HepG2 (cell line): ENCODE results near the gene IMPDH2. TPM values are rescaled to one million over a fixed set of nuclear protein-coding genes. Genes with fewer than 3 reads are reported as not detected.

ENCODE experiments used
- ASH2L ChIP-seq: fragments of 300-600, 200-600 bp; sonication (generic); IDR thresholded peaks from 2 replicates; pipeline ENCODE4 v1.7.0; 2017; ENCODE audit warnings: low read depth, mild to moderate bottlenecking, moderate library complexity, mixed read lengths, low read length; ENCODE audit not compliant: insufficient read length
- ETV5 ChIP-seq: IDR thresholded peaks from 2 replicates; pipeline ENCODE4 v1.6.1; 2018; ENCODE audit warnings: missing biosample characterization, missing genetic modification reagents, inconsistent platforms, borderline replicate concordance
- GPN1 ChIP-seq: sonication (generic); formaldehyde crosslinking; IDR thresholded peaks from 2 replicates; pipeline ENCODE4 v1.5.1; 2020; ENCODE audit warnings: missing genetic modification reagents, borderline replicate concordance
- HMGA1 ChIP-seq: sonication (generic); formaldehyde crosslinking; conservative IDR thresholded peaks from 2 replicates; pipeline ENCODE4 v1.4.0; 2020; ENCODE audit warnings: missing genetic modification reagents
- MTF1 ChIP-seq: sonication (generic); formaldehyde crosslinking; IDR thresholded peaks from 2 replicates; pipeline ENCODE4 v1.5.0; 2020; ENCODE audit warnings: missing genetic modification reagents
- MYNN ChIP-seq: sonication (generic); formaldehyde crosslinking; IDR thresholded peaks from 2 replicates; pipeline ENCODE4 v1.4.0; 2020; ENCODE audit warnings: mild to moderate bottlenecking, low read depth, missing genetic modification reagents
- NFKBIZ ChIP-seq: IDR thresholded peaks from 2 replicates; pipeline ENCODE4 v1.6.1; 2018; ENCODE audit warnings: missing genetic modification reagents, missing compliant biosample characterization
- REPIN1 ChIP-seq: sonication (generic); formaldehyde crosslinking; IDR thresholded peaks from 2 replicates; pipeline ENCODE4 v1.8.0; 2022; ENCODE audit warnings: missing genetic modification reagents, low read depth, mild to moderate bottlenecking, borderline replicate concordance
- TOPORS ChIP-seq: sonication (generic); formaldehyde crosslinking; IDR thresholded peaks from 2 replicates; pipeline ENCODE4 v1.8.0; 2023; ENCODE audit warnings: mild to moderate bottlenecking, missing genetic modification reagents
- ZC3H4 ChIP-seq: sonication (generic); formaldehyde crosslinking; IDR thresholded peaks from 2 replicates; pipeline ENCODE4 v1.4.0; 2020; ENCODE audit warnings: missing genetic modification reagents, borderline replicate concordance
- ZMYM2 ChIP-seq: sonication (generic); formaldehyde crosslinking; IDR thresholded peaks from 2 replicates; pipeline ENCODE4 v1.8.0; 2022; ENCODE audit warnings: mild to moderate bottlenecking, missing genetic modification reagents
- ZNF232 ChIP-seq: sonication (generic); formaldehyde crosslinking; IDR thresholded peaks from 2 replicates; pipeline ENCODE4 v1.4.0; 2020; ENCODE audit warnings: missing genetic modification reagents, borderline replicate concordance
- ZNF235 ChIP-seq: sonication (generic); formaldehyde crosslinking; IDR thresholded peaks from 2 replicates; pipeline ENCODE4 v1.8.1; 2023; ENCODE audit warnings: mild to moderate bottlenecking, missing genetic modification reagents, borderline replicate concordance
- ZNF383 ChIP-seq: sonication (generic); formaldehyde crosslinking; IDR thresholded peaks from 2 replicates; pipeline ENCODE4 v1.4.0; 2020; ENCODE audit warnings: missing genetic modification reagents, mild to moderate bottlenecking, borderline replicate concordance
- ZNF446 ChIP-seq: sonication (generic); formaldehyde crosslinking; IDR thresholded peaks from 2 replicates; pipeline ENCODE4 v1.5.0; 2020; ENCODE audit warnings: mild to moderate bottlenecking, missing genetic modification reagents
- ZNF614 ChIP-seq: IDR thresholded peaks from 2 replicates; pipeline ENCODE4 v1.6.1; 2018; ENCODE audit warnings: missing biosample characterization, missing genetic modification reagents, inconsistent platforms, borderline replicate concordance
- ZNF713 ChIP-seq: sonication (generic); formaldehyde crosslinking; IDR thresholded peaks from 2 replicates; pipeline ENCODE4 v1.4.0; 2020; ENCODE audit warnings: mild to moderate bottlenecking, missing genetic modification reagents
- ZNF780A ChIP-seq: sonication (generic); formaldehyde crosslinking; IDR thresholded peaks from 2 replicates; pipeline ENCODE4 v1.8.0; 2022; ENCODE audit warnings: mild to moderate bottlenecking, missing genetic modification reagents, moderate library complexity
- ZNF781 ChIP-seq: sonication (generic); formaldehyde crosslinking; IDR thresholded peaks from 2 replicates; pipeline ENCODE4 v1.5.1; 2020; ENCODE audit warnings: borderline replicate concordance, mild to moderate bottlenecking, missing genetic modification reagents; ENCODE audit errors: not compliant biosample characterization
- ZNF841 ChIP-seq: sonication (generic); formaldehyde crosslinking; IDR thresholded peaks from 2 replicates; pipeline ENCODE4 v1.8.1; 2023; ENCODE audit warnings: missing genetic modification reagents, borderline replicate concordance
- polyA plus RNA-seq, 8 experiments: library from polyadenylated mRNA; depleted of rRNA in 3 of 8; stranded (reverse) in 7 of 8; unstranded in 1 of 8; fragments of >200 nt; fragmentation: Illumina TruSeq in 4 of 8; extraction: Trizol in 4 of 8; gene quantifications; 2 replicates each; pipeline versions ENCODE4 v1.2.1 to v1.2.3, GENCODE V29; 2011 to 2016; ENCODE audit warnings: low read depth in 4 of 8, missing spikeins in 1 of 8, mixed read lengths in 1 of 8; ENCODE audit not compliant: insufficient read depth in 1 of 8
- total RNA-seq, 5 experiments: library from RNA; depleted of rRNA; stranded (reverse); fragments of >200 nt; fragmentation: Illumina TruSeq; extraction: Trizol; gene quantifications; 2 replicates each; pipeline ENCODE4 v1.2.3, GENCODE V29; 2016; ENCODE audit warnings: low read depth in 1 of 5
- TF ChIP-seq, protein P1 (sequence below): sonication (generic); formaldehyde crosslinking; IDR thresholded peaks from 2 replicates; pipeline ENCODE4 v1.5.0; 2020; ENCODE audit warnings: missing genetic modification reagents, mild to moderate bottlenecking, borderline replicate concordance
- TF ChIP-seq, protein P2 (sequence below), 2 experiments: sonication (generic) in 1 of 2; formaldehyde crosslinking in 1 of 2; IDR thresholded peaks; 2 replicates each; pipeline versions ENCODE4 v1.4.0 to v1.6.1; 2016 to 2020; ENCODE audit warnings: borderline replicate concordance in 1 of 2, low read depth in 1 of 2, mild to moderate bottlenecking in 1 of 2, missing genetic modification reagents in 1 of 2

Gene IMPDH2
- total and polyA plus RNA-seq, 2 of the 13 experiments (the other 11 are each of a cell fraction or from before 2014, with no cell fraction given): 248 to 260 TPM

DNA sequence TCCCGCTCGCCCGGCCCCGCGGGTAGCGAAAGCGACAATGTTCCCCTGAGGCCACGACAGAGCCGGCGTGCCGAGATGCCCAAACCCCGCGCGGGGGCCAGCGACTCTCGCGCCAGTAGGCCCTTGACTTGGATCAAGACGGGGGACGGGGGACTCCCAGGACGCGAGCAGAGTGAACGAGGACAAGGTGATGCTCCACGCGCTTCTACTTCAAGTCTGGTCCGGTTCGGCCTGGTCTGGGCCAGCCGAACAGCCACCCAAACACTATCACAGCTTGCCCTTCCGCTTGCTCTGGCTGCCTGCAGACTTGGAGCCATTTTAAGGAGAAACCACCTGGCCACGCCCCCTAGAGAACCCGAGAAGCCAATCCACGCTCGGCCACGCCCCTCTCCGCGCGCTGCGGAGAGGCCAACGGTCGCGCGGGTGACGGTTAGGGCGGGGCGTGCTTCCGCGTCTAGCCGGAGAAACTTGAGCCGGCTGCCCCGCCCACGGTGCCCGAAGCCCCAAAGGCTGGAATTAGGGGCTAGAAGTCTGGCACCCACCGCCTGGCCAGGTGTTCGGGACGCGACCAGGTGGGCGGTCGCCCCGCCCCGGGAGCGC, 7.9 kb downstream of the IMPDH2 start (continued):
- TF ChIP-seq, protein P1, sequence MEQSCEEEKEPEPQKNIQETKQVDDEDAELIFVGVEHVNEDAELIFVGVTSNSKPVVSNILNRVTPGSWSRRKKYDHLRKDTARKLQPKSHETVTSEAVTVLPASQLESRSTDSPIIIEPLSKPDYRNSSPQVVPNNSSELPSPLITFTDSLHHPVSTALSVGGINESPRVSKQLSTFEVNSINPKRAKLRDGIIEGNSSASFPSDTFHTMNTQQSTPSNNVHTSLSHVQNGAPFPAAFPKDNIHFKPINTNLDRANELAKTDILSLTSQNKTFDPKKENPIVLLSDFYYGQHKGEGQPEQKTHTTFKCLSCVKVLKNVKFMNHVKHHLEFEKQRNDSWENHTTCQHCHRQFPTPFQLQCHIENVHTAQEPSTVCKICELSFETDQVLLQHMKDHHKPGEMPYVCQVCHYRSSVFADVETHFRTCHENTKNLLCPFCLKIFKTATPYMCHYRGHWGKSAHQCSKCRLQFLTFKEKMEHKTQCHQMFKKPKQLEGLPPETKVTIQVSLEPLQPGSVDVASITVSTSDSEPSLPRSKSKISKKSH (CRISPR knock-in tag): no peak; the same call in none of the 2 replicates
- TF ChIP-seq GPN1 (CRISPR knock-in tag) (no peak; the same call in 1 of the 2 replicates), ZNF232 (CRISPR knock-in tag) (peak; percentile 86; the same call in 1 of the 2 replicates), ZC3H4 (CRISPR knock-in tag) (0 out of 2 replicates have a peak, but pooled peaks have one; percentile 20), ZNF841 (no peak), ZNF383 (CRISPR knock-in tag) (no peak), ZNF781 (CRISPR knock-in tag) (no peak), ASH2L (no peak), ZNF614 (CRISPR knock-in tag) (no peak; the same call in 1 of the 2 replicates), ZMYM2 (CRISPR knock-in tag) (no peak), NFKBIZ (CRISPR knock-in tag) (peak; percentile 82; the same call in 1 of the 2 replicates), ZNF446 (CRISPR knock-in tag) (no peak), ZNF235 (CRISPR knock-in tag) (no peak), HMGA1 (CRISPR knock-in tag) (no peak), ZNF780A (no peak), ZNF713 (CRISPR knock-in tag) (no peak), MTF1 (CRISPR knock-in tag) (no peak; the same call in 1 of the 2 replicates), TOPORS (no peak; the same call in 1 of the 2 replicates), MYNN (CRISPR knock-in tag) (0 out of 2 replicates have a peak, but pooled peaks have one; percentile 20), REPIN1 (CRISPR knock-in tag) (no peak; the same call in 1 of the 2 replicates), ETV5 (CRISPR knock-in tag) (peak; percentile 76)
- TF ChIP-seq, protein P2, sequence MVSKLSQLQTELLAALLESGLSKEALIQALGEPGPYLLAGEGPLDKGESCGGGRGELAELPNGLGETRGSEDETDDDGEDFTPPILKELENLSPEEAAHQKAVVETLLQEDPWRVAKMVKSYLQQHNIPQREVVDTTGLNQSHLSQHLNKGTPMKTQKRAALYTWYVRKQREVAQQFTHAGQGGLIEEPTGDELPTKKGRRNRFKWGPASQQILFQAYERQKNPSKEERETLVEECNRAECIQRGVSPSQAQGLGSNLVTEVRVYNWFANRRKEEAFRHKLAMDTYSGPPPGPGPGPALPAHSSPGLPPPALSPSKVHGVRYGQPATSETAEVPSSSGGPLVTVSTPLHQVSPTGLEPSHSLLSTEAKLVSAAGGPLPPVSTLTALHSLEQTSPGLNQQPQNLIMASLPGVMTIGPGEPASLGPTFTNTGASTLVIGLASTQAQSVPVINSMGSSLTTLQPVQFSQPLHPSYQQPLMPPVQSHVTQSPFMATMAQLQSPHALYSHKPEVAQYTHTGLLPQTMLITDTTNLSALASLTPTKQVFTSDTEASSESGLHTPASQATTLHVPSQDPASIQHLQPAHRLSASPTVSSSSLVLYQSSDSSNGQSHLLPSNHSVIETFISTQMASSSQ (IDR thresholded peaks at IDR 0.05; ENCODE audit: low read depth): no peak
- TF ChIP-seq, protein P2 (CRISPR knock-in tag; IDR thresholded peaks at IDR 0.05; ENCODE audit: borderline replicate concordance): no peak
